HL-60/S4 treated with phorbol 12-myristate 13-acetate at 8.2 ng/mL for 4 days and 3 days (cell line): ENCODE measurements around the gene ITPKC.

Source experiments
- in situ Hi-C: fragments of 300-500 bp; cut with MboI; formaldehyde crosslinking; loops from 2 replicates; pipeline ENCODE4 v1.15.0; 2022; ENCODE audit warnings: low sequenced_read_pairs

ITPKC gene

GRCh38 chr19:40786060-40787037, 69.4 kb downstream of the ITPKC start:
- in situ Hi-C loops = no loop called here
